Sigmoid colon (tissue), 4 donors: ENCODE data around the gene WDR48.

ENCODE experiments used
- EP300 ChIP-seq, 4 donors: sonication (generic); formaldehyde crosslinking; IDR thresholded peaks; one replicate each; pipeline ENCODE4 v1.6.1; 2017; ENCODE audit warnings: antibody characterized with exemption in 4 of 4
- POLR2A ChIP-seq, 2 donors: fragments of 450-650 bp; IDR thresholded peaks; one replicate each; pipeline ENCODE4 v1.6.1; 2016; ENCODE audit warnings: antibody characterized with exemption in 2 of 2, mild to moderate bottlenecking in 2 of 2, moderate library complexity in 2 of 2
- POLR2AphosphoS5 ChIP-seq, 4 donors: sonication (generic); formaldehyde crosslinking; IDR thresholded peaks; one replicate each; pipeline ENCODE4 v1.6.1; 2017; ENCODE audit warnings: antibody characterized with exemption in 4 of 4
- TF ChIP-seq, protein P1 (sequence below), 4 experiments: fragments of 450-650 bp in 3 of 4; fragments of 200-600 bp in 1 of 4; IDR thresholded peaks; one replicate each; pipeline ENCODE4 v1.5.1; 2016 to 2019; ENCODE audit warnings: antibody characterized with exemption in 4 of 4, mild to moderate bottlenecking in 3 of 4, moderate library complexity in 2 of 4

DNA sequence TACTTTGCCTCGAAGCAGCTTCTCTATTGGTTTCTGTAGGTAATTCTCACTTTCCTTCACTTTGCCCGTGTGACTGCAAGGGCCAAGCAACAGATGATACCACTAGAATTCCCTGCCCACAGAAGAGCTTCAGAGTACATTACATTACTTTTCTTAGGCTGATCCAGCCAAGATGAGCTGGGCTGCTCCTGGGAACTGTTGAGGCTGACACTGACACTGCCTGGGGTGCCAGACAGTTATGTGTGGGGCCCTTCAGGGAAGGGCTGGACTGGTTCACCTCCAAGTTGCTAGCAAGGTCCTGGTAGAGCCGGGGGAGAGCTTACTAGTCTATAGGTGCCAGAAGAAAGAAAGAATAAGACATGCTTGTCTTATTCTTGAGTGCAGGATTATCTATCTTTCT lies 36.6 kb downstream of the WDR48 start:
- TF ChIP-seq POLR2A (IDR thresholded peaks at IDR 0.05), result no peak
- TF ChIP-seq, protein P1, sequence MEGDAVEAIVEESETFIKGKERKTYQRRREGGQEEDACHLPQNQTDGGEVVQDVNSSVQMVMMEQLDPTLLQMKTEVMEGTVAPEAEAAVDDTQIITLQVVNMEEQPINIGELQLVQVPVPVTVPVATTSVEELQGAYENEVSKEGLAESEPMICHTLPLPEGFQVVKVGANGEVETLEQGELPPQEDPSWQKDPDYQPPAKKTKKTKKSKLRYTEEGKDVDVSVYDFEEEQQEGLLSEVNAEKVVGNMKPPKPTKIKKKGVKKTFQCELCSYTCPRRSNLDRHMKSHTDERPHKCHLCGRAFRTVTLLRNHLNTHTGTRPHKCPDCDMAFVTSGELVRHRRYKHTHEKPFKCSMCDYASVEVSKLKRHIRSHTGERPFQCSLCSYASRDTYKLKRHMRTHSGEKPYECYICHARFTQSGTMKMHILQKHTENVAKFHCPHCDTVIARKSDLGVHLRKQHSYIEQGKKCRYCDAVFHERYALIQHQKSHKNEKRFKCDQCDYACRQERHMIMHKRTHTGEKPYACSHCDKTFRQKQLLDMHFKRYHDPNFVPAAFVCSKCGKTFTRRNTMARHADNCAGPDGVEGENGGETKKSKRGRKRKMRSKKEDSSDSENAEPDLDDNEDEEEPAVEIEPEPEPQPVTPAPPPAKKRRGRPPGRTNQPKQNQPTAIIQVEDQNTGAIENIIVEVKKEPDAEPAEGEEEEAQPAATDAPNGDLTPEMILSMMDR (IDR thresholded peaks at IDR 0.05), result no peak
- TF ChIP-seq POLR2AphosphoS5 (IDR thresholded peaks at IDR 0.05), result no peak
- no peak for TF ChIP-seq EP300 (IDR thresholded peaks at IDR 0.05)
